GM21390 (cell line): ENCODE results near the gene TMEM43.

Experiments used
- ATAC-seq: cut with Tn5 transposase; IDR thresholded peaks from one replicate; pipeline ENCODE4 v1.9.1; 2021; ENCODE audit not compliant: unreplicated experiment

The TMEM43 gene

DNA sequence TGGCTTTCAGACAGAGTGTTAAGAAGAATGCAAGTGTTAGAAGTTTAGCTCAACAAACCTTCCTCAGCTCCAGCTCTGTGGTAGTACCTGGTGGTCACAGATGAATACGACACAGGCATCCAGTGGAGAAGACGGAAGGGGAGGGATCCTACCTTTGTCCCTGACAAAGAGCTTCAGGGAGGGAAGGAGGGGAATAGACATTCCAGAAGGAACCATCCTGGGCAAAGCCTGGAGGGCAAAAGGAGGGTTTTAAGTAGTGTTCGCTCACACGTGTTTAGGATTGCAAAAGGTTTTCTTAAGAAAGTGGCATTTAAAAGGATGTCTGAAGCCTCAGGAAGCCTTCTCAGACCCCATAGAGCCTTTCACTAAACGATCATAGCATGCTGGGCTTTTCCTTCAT is 3.0 kb upstream of the TMEM43 start:
- no peak for ATAC-seq

DNA sequence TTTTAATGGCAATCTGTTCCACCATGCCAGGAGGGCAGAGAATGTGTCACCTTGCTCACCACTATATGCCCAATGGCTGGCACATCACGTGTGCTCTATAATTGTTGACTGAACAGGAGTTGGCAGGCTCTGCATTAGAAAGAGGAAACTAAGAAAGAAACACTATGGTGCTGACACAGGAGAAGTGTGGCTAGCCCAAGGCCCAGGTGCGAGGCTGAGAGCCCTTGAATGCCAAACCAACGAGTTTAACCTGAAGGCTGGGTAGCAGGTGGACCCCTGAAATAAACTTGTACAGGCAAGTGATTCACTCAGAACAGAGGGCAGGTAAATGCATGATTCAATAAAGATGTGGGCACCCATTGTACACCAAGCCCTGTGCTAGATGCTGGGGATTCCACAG is 2.6 kb upstream of the TMEM43 start:
- no peak for ATAC-seq

DNA sequence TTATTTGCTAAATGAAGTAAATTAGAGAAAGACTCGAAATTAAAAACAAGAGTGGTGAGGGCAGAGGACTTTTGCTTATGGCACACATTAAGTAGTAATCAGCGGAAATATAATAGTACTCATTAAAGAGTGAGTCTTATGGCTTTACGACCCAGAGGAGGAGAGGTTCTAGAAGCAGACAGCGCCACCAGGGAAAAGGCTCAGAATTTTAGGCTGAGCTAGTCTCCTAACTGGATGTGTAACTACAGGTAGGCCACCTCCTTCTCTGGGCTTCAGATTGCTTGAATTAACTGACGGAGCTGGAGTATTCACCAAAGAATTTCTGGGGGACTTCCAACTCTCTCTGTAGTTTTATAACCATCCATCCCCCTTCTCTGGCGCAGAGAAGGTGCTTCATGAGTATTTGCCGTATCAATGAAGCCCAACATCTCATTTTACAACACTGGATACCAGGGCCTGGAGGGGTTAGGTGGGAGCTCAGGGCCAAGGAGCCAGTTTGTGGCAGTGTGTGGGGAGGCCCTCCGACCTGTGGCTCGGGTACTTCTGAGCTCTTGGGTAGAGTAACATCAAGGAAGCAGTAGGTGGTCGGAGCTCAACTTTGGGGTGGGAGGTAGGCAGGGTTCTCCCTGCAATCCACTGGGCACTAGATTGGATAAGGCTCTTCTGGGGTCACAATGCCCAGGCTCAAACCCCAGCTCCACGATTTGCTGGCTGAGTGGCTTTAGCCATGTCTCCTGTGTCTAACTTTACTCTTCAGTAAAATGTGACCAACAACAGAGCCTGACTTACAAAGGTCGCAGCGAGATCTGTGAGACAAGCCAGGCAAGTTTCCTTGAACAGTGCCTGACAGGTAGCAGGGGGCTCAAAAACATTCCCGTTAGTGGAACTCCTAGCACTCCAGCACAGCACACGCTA is 1.3 kb upstream of the TMEM43 start:
- ATAC-seq = no peak

DNA sequence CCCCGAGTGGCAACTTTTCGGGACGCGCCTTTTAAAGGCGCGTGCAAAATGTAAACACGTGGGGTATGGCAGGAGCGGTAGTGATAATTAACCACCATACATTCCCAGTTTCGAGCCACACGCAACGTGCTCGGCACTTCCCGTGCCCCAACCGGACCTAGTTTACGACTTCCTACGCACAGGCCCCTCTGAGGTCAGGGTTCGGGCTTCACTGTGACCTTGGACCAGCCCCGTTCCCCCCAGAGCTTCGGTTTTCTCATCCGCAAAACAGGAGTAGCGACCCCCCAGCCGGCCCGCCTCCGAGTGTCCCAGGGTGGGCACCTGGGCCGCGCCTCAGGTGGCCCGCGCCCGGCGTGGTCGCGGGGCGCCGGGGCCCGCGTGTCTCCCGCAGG is 633 bp upstream of the TMEM43 start:
- ATAC-seq = peak; percentile 58

DNA sequence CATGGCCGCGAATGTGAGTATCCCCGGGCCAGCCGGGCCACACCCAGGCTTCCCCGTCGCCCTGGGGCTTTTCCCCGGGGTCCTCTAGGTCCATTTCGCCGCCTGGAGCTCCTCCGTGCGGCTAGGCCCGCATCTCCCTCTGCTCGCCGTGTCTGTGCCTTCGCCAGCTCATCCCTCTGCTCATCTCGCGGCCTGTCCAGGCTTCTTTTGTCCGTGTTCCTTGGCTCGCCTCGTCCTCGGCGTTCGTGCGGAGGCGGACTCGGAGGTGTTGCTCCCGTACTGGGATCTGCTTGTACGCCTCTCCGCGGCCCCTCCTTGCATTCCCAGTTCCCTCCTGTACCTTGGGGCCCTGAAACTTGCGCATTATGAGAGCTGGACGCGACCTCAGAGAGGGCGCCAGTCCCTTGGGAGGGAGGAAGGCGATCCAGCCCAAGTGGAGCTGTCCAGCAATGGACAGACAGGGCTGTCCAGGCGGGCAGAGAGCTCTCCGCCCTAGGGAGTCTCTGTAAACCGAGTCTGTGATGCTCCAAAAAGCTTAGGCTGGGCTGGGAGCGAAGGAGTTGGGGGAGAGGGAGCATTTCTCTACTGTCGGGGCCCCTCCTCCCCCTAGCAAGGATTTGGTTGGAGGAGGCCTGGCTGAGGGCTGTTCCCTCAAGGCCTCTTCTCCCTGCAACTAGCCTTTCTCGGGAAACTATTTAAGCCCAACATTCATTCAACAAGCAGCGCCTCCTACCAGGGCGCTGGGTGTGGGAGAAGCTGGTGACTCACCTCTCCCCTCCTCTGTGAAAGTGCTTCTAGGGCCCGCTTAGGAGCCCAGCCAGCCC is 553 bp downstream of the TMEM43 start:
- peak; percentile 23 for ATAC-seq

DNA sequence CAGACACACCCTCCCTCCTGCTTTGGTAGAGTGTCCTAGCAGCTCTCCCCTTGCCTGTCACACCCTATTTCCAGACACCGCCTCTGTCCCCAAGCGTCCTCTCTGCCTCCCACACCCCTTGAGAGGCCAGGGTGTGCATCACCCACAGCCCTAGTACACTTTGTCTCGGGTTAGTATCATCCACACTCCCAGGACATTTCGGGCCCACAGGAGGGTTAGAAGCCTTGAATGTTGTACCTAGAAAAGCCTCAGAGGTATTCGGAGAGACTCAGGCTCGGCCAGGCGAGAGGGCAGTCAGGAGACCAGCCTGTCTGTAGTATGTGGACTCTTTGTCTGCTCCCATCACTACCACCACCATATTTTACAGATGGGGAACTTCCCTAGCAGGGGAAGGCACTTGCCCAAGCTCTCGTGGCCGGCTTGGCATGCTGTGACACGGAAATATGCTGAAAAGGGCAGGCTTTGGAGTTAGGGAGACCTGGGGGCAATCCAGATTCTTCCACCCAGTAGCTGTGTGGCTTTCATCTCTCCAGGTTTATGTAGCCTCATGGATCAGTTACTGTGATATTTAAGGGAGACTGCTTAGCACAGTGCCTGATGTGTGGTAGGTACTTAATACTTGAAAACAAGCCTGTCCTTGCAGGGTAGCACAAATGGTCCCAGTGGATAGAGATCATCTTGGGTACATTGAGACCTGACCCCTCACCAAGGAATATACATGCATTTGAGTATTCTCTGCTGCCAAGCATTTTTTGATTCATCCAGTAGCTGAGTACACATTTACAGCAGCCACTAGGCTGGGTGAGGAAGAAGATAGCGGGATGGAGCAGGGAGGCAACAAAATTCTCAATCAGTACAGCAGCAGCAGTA is 1.4 kb downstream of the TMEM43 start:
- no peak for ATAC-seq

DNA sequence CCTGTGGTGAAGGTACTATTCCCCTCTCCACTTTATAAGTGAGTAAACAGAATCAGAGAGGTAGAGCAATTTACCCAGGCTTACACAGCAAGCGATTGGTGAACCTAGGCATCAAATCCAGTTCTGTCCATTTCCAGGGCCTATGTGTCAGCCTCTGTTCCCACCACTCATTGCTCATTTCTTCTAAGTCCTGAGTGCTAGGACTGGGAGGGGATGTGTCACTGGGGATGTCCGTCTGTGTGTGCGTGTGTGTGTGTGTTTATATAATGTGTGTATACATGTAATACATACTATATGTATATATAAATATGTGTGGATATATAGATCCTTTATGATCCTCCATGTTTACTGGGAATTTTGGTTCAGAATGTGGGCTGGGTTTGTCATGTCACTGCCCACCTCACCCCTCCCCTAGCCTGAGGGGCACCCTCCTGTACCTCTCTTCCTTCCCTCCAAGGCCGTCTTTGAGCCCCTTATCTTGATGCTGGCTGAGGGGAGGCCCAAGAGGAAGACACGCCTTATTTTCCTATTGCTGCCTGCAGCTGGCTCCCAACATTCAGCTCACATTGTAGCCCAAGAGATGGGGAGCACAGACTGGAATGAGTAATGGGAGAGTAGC is 2.1 kb downstream of the TMEM43 start:
- no peak for ATAC-seq

DNA sequence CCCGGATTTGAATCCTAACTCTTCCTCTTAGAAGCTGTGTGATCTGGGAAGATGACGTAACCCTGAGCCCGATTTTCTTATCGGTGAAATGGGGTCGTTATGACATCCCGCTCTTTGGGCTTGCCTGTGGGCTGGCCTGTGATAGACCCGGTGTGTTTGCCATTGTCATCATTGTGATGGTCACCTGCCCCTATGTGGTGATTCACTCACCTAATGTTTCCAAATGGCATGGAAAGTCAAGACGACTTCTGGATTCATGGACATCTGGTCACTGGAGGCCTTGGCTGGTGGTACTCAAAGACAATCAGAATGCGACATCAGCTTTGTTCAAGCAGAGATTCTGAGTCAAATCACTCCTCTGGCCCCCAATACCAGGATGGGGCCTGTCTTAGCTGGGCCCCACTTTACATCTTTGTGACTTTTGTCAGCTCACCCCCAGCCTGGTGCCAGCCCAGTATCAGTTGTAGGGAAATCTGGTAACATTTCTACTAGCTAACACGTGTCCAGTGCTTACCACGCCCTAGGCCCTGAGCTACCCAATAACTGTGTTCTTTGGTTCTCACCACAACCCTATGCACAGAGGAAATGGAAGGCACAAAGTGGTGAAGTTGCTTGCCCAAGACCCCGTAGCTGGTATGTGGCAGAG is 2.8 kb downstream of the TMEM43 start:
- ATAC-seq = no peak

DNA sequence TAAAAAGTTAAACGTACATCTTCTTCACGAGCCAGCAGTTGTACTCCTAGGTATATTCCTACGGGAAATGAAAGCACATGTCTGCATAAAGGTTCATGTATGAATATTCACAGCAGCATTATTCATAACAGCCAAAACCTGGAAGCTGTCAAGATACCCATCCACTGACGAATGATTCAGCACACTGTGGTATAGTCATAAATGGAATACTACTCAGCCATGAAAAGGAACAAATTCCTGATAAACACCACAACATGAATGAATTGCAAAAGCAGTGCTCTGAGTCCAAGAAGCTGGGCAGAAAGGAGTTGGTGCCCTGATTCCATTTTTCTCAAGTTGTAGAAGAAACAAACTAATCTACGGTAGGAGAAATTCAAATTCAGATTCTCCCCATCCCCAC is 3.9 kb downstream of the TMEM43 start:
- no peak for ATAC-seq

DNA sequence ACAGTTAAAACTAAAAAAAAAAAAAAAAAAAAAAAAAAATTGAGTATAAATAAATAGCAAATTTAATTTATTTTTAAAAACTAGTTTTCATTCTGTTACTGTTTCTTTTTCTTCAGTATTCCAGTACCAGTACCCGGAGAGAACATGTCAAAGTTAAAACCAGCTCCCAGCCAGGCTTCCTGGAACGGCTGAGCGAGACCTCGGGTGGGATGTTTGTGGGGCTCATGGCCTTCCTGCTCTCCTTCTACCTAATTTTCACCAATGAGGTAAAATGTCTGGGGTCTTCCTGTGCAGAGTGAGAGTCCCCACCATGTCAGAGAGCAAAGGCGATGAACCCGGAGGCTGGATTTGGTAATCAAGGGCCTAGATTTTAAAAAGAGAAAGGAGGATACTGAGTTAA is 4.4 kb downstream of the TMEM43 start:
- ATAC-seq = no peak

DNA sequence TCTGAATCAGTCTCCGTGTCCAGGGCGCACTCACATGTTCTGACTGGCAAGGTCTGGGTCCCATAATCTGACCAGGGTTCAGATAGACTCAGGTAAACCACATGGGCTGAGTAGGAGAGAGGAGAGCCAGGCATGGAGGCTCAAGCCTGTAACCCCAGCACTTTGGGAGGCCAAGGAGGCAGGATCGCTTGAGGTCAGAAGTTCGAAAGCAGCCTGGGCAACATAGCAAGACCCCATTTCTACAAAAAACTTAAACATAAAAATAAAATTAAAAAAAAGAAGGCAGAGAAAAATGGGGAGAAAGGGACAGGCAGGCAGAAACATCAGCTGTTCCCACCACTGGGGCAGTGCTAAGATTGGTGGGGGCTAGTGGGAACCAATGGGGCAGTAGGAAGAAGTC is 5.4 kb downstream of the TMEM43 start:
- ATAC-seq = no peak

DNA sequence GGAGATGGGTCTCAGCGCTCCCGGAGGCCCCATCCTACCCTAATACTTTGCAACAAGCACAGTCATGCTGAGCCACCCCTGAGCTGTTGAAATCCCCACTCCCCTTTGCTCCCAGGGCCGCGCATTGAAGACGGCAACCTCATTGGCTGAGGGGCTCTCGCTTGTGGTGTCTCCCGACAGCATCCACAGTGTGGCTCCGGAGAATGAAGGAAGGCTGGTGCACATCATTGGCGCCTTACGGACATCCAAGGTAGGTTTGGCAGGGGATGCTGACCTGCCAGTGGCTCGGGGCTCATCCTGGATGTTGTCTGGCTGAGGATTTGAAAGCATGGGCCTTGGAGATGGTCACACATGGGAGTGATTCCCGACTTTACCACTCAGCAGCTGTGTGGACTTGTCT is 5.9 kb downstream of the TMEM43 start:
- no peak for ATAC-seq

DNA sequence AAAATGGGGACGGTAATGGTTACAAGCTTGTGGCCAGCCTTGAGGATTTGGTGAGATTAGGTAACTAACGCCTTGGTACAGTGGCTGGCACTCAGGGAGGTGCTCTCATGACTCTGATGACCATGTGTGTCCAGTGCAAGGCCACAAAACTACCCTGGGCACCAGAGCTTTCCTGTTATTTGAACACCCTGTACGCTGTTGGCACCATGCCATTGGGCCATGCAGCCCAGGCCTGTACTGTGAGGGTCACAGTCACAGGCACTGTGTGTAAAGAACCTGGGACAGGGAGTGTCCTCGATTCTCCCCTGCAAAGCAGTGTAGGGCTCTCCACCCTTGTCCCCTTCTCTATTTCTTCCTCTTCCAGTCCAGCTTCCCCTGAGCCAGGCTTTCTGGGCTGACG is 6.3 kb downstream of the TMEM43 start:
- ATAC-seq = no peak

DNA sequence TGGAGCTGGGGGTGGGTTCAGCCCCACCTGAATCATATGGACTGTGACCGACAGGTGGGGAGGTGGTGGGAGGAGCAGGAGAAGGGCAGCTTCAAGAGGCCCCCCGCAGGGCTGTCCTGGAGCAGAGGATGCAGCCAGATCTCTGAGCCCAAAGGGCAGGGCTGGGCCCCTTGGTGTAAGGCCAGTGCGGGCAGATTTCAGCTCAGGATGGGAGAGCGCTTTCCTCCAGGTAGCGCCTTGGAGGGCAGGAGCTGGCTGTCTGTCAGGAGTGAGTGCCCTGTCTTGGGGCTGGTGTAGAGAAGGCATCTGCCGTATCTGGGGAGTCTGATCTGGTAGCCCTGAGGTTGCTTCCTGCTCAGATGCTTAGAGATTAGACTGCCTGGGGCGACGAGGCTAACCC is 7.3 kb downstream of the TMEM43 start:
- ATAC-seq = no peak

DNA sequence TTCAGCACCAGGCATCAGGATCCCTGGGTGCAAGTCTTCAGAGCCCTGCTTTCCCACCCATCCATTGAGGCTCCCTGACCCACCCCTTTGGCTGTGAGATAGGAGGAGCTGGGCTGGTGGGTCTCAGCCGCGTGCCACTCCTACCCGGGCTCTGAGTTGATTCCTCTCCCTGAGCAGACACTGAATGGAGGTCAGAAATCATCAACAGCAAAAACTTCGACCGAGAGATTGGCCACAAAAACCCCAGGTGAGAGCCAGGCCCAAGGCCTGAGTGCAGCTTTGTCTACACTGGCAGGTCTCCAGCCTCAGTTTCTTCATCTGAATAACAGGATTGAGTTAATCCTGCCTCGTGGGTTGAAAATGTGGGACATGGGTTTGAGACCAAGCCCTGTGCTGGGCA is 7.8 kb downstream of the TMEM43 start:
- no peak for ATAC-seq

DNA sequence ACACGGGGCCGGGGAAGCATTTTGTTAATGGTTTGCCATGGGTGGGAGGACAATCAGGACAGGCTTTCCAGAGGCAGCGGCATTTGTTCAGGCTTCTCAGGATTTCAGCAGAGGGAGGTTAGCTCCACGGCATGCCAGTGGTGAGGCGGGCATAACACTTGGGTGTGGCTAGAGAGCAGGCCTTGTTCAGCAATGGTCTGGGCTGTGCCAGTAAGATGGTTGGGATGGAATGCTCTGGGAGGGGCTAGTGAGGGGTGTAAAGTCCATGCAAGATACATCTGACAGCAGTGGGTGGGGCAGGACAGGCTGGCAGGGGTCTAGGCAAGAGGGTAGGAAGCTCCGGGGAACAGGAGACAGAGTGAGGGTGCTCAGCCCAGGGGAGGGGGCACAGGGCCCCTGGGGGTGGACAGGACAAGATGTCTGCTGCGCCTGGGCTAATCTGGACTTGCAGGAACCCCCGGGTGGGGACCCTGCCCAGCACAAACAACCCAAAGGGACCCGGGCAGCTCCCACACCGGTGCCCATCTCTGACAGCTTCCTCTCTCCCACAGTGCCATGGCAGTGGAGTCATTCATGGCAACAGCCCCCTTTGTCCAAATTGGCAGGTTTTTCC is 8.4 kb downstream of the TMEM43 start:
- ATAC-seq = no peak

DNA sequence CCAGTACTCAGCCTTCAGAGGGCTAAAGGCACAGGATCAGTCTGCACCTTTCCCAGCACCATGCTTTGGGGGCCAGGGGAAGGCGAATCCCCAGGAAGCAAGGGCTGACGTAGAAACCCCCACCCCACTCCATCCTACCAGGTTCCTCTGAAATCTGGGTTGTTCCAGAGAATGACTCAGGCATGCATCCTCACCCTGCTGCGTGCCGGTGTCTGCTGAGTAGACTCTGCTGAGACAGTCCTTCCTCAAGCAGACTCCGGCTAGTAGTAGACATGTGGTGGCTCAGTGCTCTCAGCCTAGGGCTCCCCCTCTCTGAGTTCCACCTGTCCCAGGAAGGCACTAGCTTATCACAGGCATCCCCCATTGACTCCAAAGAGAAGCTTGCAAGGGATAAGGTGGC is 9.0 kb downstream of the TMEM43 start:
- ATAC-seq = no peak

DNA sequence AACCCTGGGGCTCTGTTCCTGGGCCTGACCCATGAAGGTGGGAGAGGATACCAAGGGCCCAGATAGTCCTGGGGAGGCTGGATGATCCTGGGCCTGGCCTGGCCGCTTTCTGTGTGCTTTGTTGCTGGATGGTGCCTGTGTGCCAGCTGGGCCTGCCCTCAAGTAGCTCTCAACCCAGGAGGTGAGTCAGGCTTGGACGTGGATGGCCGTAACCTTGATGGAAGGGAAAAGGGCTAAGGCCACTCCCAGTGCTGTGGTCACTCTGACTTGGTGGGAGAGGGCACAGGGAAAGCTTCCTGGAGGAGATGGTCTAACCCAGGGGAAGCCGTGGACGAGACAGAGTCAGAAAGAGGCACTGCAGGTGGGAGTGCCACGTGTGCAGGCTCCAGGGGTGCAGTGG is 9.4 kb downstream of the TMEM43 start:
- no peak for ATAC-seq

DNA sequence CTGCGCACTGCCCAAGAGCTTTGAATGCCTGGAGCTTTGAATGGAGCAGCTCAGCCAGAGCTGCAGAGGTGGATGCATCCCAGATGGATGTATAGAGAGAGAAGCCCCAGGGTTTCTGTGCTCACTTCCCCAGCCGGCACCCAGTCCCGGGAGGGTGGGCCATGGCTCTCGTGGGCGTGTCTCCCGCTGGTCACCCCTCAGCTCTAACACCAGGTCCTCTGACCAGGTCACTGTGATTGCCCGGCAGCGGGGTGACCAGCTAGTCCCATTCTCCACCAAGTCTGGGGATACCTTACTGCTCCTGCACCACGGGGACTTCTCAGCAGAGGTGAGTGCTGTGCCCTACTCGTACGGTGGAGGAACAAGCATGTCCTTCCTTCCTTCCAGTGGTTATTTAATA is 10.7 kb downstream of the TMEM43 start:
- ATAC-seq = no peak

DNA sequence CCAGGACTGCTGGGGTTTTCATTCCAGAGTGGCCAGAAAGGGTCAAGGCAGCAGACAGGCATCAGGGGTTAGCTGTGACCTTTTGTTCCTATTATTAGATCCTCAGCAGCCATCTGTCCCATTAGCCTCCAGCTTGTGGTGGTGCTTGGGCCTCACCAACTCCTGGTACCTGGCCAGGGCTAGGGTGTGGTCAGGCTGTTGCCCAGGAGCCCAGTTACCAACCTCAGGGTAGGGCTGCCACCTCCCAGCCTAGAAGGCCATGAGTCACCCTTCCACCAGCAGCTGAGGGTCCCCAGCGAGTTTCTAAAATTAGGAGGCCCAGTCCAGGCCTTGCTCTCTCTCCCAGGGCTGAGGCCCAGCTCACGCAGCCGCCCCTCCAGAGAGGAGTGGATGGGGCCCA is 12.2 kb downstream of the TMEM43 start:
- ATAC-seq = no peak
